GM18907 (cell line): Measurements from ENCODE around the gene UGGT2.

Experiments
- ATAC-seq: cut with Tn5 transposase; IDR thresholded peaks from one replicate; pipeline ENCODE4 v1.9.1; 2021; ENCODE audit warnings: mild to moderate bottlenecking, moderate library complexity; ENCODE audit not compliant: unreplicated experiment

The UGGT2 gene, protein sequence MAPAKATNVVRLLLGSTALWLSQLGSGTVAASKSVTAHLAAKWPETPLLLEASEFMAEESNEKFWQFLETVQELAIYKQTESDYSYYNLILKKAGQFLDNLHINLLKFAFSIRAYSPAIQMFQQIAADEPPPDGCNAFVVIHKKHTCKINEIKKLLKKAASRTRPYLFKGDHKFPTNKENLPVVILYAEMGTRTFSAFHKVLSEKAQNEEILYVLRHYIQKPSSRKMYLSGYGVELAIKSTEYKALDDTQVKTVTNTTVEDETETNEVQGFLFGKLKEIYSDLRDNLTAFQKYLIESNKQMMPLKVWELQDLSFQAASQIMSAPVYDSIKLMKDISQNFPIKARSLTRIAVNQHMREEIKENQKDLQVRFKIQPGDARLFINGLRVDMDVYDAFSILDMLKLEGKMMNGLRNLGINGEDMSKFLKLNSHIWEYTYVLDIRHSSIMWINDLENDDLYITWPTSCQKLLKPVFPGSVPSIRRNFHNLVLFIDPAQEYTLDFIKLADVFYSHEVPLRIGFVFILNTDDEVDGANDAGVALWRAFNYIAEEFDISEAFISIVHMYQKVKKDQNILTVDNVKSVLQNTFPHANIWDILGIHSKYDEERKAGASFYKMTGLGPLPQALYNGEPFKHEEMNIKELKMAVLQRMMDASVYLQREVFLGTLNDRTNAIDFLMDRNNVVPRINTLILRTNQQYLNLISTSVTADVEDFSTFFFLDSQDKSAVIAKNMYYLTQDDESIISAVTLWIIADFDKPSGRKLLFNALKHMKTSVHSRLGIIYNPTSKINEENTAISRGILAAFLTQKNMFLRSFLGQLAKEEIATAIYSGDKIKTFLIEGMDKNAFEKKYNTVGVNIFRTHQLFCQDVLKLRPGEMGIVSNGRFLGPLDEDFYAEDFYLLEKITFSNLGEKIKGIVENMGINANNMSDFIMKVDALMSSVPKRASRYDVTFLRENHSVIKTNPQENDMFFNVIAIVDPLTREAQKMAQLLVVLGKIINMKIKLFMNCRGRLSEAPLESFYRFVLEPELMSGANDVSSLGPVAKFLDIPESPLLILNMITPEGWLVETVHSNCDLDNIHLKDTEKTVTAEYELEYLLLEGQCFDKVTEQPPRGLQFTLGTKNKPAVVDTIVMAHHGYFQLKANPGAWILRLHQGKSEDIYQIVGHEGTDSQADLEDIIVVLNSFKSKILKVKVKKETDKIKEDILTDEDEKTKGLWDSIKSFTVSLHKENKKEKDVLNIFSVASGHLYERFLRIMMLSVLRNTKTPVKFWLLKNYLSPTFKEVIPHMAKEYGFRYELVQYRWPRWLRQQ (N-terminal part only)

GRCh38 chr13:96053003-96053703, at the start of gene UGGT2:
Gene UGGT2 (minus strand): TSS chr13:96053401. CDS start chr13:96053312, 89 bp downstream.
- peak; percentile 98 for ATAC-seq

GRCh38 chr13:96100457-96101220, 47.4 kb upstream of the UGGT2 start:
- no peak for ATAC-seq

GRCh38 chr13:96093296-96094006, 40.2 kb upstream of the UGGT2 start:
- ATAC-seq = no peak

DNA sequence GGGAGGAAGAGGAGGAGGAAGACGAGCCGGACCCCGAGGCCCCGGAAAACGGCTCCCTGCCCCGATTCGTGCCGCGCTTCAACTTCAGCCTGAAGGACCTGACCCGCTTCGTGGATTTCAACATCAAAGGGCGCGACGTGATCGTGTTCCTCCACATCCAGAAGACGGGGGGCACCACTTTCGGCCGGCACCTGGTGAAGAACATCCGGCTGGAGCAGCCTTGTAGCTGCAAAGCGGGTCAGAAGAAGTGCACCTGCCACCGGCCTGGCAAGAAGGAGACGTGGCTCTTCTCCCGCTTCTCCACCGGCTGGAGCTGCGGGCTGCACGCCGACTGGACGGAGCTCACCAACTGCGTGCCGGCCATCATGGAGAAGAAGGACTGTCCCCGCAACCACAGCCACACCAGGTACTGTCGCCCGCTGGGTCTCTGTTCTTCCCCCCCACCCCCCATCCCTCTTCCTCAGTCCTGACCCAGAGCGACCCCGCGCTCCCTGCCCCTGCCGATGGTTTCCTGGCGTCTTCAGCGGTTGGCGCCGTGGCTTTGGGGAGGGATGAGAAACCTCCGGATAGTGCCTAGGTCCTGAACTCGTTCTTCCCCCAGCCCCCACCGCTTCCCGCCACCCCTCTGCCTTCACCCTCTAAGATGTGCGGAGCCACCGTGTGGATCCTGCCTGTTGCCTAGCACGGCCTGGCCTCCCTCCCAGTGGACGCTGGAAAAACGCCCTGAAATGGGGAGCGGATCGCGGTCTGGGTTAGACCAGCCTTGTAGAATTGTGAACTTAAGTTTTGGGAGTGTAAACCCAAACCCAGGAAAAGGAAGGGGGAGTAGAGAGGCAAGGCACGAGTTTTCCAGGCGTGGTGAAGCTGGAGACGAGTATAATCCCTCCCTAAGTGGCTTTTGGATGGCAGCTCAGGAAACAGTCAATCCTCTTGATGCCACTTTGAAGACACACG, 38.2 kb upstream of the UGGT2 start:
- ATAC-seq = no peak

- peak; percentile 36 for ATAC-seq
Measured at GRCh38 chr13:96090240-96091101, 37.3 kb upstream of the UGGT2 start.

GRCh38 chr13:96089749-96090239, 36.6 kb upstream of the UGGT2 start, which contains the start of gene HS6ST3:
Gene HS6ST3 (plus strand): TSS chr13:96090107.
- peak; percentile 49 for ATAC-seq

GRCh38 chr13:96089139-96089538, 35.9 kb upstream of the UGGT2 start:
- ATAC-seq = no peak

DNA sequence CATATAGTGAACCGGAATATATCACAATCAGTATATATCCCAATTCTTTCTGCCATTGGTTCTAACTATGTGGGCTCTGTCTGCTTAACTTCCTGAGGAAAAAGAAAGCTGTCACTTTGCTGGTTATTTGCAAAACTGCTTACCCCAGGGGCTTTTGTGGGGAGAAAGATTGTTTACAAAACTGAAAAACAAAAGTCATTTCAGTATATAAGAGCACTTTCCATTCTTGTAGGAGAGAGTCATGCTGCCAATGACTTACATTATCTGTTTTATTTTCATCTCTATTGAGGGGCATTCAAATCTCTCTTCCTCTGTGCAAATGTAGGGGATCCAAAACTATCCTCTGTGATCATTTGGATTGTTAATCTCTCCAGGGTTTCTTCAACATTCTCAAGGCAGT, 33.5 kb upstream of the UGGT2 start:
- no peak for ATAC-seq

DNA sequence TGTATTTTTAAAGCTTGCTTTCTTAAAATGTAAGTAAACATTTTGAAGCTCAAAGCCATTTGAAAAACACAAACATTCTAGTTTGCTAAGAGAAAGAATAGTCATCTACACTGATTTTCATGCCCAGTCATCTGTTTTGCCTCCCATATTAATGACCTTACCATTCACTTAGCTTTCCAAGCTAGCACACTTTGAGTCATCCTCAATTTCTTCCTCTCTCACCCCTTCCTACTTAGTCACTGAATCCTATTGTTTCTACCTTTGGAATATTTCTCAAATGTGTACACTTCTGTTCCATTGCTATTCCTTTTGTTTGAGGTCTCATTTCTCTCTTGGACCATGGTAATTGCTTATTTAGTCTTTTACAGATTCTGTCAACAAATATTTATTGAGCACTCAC, 29.4 kb upstream of the UGGT2 start:
- no peak for ATAC-seq

- no peak for ATAC-seq
Measured at GRCh38 chr13:96081888-96082287, 28.7 kb upstream of the UGGT2 start.

- no peak for ATAC-seq
Measured at GRCh38 chr13:96080676-96081075, 27.5 kb upstream of the UGGT2 start.

DNA sequence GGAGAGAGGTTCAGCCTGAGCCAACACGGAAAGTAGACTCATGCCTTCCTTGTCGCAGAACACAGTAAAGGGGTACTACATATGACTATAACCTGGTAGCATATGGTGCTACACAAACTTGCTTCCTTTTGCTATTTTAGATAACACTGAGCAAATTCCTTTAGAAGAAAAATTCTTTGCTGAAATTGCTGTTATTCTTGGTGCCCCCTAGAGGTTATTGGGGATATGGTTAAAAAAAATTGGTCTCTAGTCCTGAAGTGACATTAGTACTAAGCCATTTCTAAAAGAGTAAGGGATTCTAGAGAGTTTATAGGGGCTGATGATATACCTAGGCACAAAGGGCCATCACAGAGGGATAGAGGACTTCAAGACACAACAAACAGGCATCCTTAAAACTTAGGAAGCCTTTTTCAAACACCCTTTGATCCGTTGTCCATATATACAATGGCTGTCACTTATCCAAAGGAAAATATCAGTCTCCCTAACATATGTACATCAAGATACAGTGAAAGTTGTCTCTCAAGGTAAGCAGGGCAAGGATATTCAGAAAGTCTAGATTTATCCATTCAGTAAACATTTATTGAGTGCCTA, 22.8 kb upstream of the UGGT2 start:
- no peak for ATAC-seq

GRCh38 chr13:96072392-96072791, 19.2 kb upstream of the UGGT2 start:
- ATAC-seq = no peak

- no peak for ATAC-seq
Measured at GRCh38 chr13:96071504-96071903, 18.3 kb upstream of the UGGT2 start.

DNA sequence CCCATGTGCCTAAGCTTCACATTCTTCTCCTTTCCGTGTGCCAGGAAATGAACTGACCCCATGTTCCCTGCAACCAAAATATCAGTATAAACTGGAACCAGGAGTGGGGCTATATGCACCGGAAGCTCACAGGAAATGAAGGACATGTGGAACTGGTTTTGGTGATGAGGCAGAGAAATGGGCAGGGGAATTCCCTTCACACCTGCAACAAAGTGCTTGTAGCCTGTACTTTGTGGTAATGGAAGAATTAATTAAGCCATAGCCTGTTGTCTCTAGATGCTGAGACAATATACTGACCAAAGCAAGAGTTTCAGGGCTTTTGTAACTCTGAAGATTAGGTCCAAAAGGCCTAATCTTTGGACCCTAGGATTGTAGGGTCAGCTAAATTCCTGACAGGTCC, 15.5 kb upstream of the UGGT2 start:
- no peak for ATAC-seq

DNA sequence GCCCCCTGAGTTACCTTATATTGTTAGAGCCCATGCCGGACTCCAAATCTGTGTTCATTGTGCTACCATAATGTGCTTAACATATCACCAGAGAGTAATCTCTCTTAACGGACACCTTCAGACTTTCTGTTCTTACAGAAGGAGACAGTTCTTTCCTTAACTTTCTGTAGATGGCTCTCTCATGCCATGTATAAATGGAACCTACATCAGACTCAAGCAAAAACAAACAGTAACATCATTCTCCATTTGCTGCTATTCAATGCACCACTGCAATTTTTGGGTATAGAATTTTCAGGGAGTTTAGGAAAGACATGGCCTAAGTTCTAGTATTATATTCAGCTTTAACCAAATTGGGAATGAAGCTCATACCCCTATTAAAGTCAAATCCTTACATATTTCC, 12.6 kb upstream of the UGGT2 start:
- ATAC-seq = no peak
